ENCODE results near the gene GNG11.

The GNG11 gene

DNA sequence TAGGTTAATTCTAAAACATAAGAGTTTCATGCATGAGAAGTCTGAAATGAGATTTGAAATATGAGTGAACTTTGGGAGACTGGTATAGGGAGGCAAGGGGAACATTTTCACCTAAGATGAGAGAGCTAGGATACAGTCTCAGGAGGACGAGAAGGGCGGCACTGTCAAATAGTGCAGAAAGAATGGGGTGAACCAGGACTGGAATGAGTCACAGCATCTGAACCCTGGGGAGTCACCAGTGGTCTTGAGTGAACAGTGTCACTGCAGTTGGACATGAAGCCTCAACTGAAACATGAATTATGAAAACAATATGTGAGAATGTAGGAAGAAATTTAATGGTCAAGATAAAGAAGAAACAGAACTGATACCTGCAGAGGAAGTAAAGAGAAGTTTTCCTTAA is 33.8 kb downstream of the GNG11 start:
- no peak for DNase-seq

DNA sequence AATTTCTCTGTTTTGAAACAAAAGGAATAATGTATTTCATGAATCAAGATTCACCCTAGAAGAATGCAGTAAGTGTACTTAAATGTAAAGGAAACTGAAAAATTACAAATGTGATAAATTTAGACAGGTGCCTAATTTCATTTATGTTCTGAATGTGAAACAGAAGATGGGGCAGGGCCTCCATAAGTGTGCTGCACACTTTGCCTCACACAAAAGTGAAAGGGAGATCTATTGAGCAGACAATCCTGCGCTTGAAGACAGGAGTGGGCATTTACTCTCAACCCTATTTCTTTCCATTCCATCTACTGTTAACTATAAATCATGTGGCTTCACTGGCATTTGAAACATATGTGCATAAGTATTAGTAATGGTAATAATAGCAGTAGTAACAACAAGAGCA is 36.2 kb downstream of the GNG11 start:
- DNase-seq, result no peak

DNA sequence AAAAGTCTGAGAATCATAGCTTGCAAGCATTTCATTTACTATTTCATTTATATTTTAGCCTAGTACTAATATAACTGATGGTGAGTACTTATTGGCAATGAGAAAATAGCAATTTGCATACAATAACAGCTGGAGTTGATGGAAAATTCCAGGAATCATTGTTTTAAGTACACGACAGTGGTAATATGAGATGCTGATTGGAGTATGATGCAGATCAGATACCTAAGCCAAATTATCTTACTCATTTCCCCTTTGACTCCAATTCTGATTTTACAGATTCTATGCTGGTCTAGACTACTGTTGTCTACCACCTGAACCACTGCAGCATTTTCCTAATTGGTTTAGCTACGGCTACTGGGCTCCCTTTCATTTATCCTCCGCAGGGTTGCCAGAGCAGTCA is 36.7 kb downstream of the GNG11 start:
- DNase-seq, result no peak

DNA sequence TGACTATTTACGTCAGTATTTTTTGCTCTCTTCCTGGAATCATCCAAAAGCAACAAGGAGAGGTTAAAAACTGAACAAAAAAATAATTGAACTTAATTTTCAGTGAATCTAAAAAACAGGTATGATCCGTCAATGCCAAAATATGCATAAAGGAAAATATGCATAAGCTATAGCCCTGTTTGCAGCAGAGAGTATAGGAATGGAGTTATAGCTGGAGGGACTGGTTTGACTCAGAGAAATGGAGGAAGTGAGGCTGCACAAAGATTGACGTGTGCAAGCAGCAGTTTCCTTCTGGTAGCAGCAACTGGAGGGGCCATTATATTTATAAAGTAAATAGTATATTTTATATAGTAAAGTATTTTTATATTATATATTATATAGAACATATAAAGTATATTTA is 37.1 kb downstream of the GNG11 start:
- DNase-seq, result no peak

DNA sequence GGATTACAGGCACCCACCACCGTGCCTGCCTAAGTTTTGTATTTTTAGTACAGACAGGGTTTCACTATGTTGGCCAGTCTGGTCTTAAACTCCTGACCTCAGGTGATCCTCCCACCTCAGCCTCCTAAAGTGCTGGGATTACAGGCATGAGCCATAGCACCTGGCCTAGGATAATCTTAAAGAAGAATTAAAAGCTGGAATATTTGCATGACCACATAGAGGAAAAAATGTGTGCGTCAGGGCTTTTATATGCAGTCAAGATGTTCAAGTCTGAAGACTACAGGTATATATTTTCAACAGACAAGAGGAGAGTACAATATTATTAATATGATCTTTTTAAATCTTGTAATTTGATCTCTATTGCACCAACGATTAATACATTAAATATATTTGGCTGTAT is 39.5 kb downstream of the GNG11 start:
- DNase-seq, result no peak

DNA sequence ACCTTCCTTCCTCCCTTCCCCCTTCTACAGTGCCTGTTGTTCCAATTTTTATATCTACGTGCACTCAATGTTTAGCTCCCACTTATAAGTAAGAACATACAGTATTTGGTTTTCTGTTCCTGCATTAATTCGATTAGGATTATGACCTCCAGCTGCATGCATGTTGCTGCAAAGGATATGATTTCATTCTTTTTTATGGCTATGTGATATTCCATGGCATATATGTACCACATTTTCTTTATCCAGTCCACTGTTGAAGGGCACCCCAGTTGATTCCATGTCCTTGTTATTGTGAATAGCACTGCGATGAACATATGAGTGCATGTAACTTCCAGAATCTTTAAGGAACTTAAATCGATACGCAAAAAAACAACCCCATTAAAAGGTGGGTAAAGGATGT is 42.7 kb downstream of the GNG11 start:
- DNase-seq, result no peak

DNA sequence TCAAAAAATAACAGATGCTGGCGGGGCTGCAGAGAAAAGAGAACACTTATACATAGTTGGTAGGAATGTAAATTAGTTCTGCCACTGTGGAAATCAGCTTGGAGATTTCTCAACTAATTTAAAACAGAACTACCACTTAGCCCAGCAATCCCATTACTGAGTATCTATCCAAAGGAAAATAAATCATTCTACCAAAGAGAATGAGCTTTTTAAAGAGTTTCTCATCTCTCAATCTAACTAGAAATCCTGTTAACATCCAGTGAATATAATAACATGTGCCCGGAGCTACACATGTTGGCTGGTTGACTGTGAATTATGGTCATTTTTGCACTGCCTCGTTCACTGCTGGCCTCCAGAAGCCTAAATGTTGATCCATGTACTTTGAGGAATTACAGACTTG is 43.3 kb downstream of the GNG11 start:
- DNase-seq, result no peak

DNA sequence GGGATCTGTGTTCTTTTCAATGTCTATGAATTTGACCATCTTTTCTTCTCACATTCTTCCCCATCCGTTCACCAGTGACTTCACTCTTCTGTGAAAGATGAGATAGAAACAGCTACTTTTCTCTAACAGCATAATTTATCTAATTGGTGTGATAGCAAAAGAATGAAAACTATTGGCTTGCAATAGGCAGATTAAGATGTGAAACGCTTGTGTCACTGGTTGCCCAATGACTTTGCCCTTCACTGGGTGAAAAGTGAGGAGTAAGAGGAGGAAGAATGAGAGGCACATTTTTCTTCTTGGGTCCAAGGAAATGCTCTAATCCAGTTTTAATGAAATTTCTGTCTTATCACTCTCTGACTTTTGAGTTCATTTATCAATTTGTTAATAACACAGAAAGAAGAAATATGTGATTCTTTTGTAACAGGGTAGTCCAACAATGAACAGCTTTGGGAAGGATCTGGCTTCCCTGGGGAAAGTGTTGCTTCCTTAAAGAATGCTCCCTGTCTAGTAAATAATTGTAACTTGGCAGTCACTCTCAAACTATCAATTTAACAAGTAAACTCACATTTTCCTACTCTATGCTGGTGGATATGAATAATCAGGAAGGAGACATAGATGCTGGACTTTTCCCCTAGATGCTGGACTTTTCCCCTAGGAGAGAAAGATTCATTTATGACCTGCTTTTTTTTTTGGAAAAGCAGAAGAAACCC is 47.5 kb downstream of the GNG11 start:
- no peak for DNase-seq

DNA sequence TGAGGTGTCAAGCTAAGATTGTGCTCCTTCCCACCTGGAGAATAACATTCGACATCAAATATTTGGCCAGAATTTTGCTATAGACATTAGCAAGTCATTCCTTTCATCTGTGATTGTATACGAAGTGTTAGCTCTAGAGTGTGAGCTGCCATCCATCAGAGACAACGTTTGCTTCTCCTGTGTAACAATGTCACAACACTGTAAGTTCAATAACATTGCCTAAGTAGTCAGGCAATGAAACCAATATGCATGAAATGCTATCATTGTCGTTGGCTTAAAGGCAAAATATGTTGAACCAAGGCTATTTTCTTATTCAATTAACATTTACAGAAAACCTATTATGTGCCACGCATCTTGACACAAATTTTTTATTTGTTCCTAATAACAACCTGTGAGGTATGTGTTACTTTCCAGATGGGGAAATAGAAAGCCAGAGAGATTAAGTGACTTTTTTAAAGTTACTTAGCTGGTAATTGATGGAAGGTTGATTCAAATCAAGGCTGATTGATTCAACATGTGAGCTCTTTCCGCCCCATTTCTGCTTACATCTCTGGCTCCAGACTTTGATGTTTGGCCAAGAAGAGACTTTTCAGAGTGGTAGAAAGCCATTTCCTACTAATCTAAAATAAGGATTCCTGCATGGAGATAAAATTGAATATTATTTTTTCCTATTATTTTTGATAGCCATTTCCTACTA is 50.6 kb downstream of the GNG11 start:
- DNase-seq, result no peak

DNA sequence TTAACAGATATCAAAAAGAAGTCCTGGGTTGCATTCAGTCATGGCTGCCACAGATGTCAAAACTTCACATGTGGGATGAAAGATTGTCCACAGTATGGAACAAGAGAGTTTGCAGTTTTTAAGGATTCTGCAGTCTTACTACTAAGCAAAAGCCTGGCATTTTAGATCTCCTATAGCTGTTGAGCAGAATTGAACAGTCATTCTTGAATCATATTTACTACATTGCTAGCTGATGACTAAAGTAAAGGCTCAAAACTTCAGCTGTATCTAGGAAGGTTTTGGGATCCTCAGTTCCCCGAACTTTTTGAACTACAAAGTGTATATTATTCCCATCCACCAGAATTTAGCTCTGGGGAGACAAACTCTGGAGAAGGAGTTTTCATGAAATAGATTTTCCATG is 51.6 kb downstream of the GNG11 start:
- no peak for DNase-seq

DNA sequence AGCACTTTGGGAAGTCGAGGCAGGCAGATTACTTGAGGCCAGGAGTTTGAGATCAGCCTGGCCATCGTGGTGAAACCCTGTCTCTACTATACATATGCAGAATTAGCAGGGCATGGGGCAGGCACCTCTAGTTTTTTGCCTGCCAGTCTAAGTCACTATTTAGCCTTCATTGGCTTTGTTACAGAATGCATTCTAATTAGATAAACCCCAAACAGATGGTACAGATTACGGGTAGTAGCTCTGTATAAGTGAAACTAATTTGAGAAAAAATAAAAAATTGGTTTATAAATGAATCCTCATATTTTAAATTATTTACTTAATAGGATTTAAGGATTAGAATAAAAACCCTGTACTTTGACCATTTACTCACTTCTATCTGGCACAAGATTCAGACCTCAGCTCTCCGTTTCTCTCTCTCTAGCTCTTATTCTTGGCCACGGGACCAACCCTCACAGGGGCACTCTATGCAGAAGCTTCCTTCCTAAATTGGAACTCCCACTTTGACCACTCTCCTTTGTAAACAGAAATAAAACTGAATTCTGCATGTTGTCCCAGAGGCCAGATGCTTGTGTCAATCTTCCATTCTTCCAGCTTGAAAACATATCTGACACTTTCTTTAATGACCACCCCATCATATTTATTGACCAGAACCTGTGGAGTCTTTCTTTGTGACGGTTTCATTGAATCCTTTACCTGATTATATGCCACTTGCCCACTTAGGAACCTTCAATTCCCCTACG is 55.8 kb downstream of the GNG11 start:
- DNase-seq, result no peak

All from CD4-positive, alpha-beta T cell treated with Interleukin-4 for 1 hour (primary cell).